Fibroblast of pulmonary artery (primary cell): ENCODE measurements around the gene BAHCC1.

Source experiments
- DNase-seq: peaks from one replicate; pipeline ENCODE4 v3.0.0-alpha.2; 2010; ENCODE audit warnings: low read depth
- H3K4me3 ChIP-seq: replicated peaks from 2 replicates; pipeline ENCODE4 v1.5.1; 2011; ENCODE audit warnings: low read depth, mild to moderate bottlenecking, control low read depth, low read length, moderate library complexity
- CTCF ChIP-seq: IDR thresholded peaks from 2 replicates; pipeline ENCODE4 v1.5.1; 2011; ENCODE audit warnings: mild to moderate bottlenecking, control low read depth, low read length, inconsistent platforms; ENCODE audit errors: missing control alignments

The BAHCC1 gene

GRCh38 chr17:81364278-81365147 is 30.7 kb upstream of the BAHCC1 start:
- DNase-seq, result no peak
- no peak for TF ChIP-seq CTCF
- no peak overlapping the region for H3K4me3 ChIP-seq

- H3K4me3 ChIP-seq, result peak overlapping the region; percentile 34
- no peak for TF ChIP-seq CTCF
- peak; percentile 68 for DNase-seq
Observed at GRCh38 chr17:81365148-81365600, 30.1 kb upstream of the BAHCC1 start.

- H3K4me3 ChIP-seq, result peak overlapping the region; percentile 34
Observed at GRCh38 chr17:81365601-81366585, 29.4 kb upstream of the BAHCC1 start.

GRCh38 chr17:81366648-81367047 is 28.6 kb upstream of the BAHCC1 start:
- no peak for DNase-seq
- TF ChIP-seq CTCF, result no peak
- H3K4me3 ChIP-seq, result no peak overlapping the region

More at GRCh38 chr17:81365601-81366585, 29.4 kb upstream of the BAHCC1 start:
- TF ChIP-seq CTCF, result no peak
- DNase-seq, result peak; percentile 73

GRCh38 chr17:81367171-81367570 is 28.1 kb upstream of the BAHCC1 start:
- no peak for TF ChIP-seq CTCF
- no peak for DNase-seq
- no peak overlapping the region for H3K4me3 ChIP-seq

GRCh38 chr17:81368161-81369022 is 26.9 kb upstream of the BAHCC1 start:
- no peak for DNase-seq
- no peak overlapping the region for H3K4me3 ChIP-seq
- no peak for TF ChIP-seq CTCF
